K562 (cell line): ENCODE measurements around the gene PIK3C2A. TPM values are rescaled to one million over a fixed set of nuclear protein-coding genes. Genes with fewer than 3 reads are reported as not detected.

Source experiments
- ARID4B ChIP-seq: sonication (generic); formaldehyde crosslinking; IDR thresholded peaks from 2 replicates; pipeline ENCODE4 v1.8.0; 2022; ENCODE audit warnings: mild to moderate bottlenecking, missing genetic modification reagents
- CREB3 ChIP-seq: fragments of 450-650 bp; conservative IDR thresholded peaks from 2 replicates; pipeline ENCODE4 v1.6.1; 2016; ENCODE audit warnings: missing genetic modification characterization, low read depth, mild to moderate bottlenecking, missing compliant biosample characterization, moderate library complexity
- CREB3L1 ChIP-seq: fragments of 450-650 bp; IDR thresholded peaks from 2 replicates; pipeline ENCODE4 v1.6.1; 2014; ENCODE audit warnings: low read depth, mild to moderate bottlenecking, moderate library complexity, borderline replicate concordance
- EGR1 ChIP-seq: fragments of 450-650 bp; conservative IDR thresholded peaks from 2 replicates; pipeline ENCODE4 v1.6.1; 2017; ENCODE audit warnings: mild to moderate bottlenecking
- EWSR1 ChIP-seq: fragments of 450-650 bp; IDR thresholded peaks from 2 replicates; pipeline ENCODE4 v1.6.1; 2018; ENCODE audit warnings: borderline replicate concordance, mild to moderate bottlenecking, low read depth, moderate library complexity; ENCODE audit not compliant: partially characterized antibody
- HDGF ChIP-seq: fragments of 450-650 bp; IDR thresholded peaks from 2 replicates; pipeline ENCODE4 v1.6.1; 2016
- MED1 ChIP-seq: sonication (generic); formaldehyde crosslinking; IDR thresholded peaks from 2 replicates; pipeline ENCODE4 v1.8.1; 2023; ENCODE audit warnings: missing genetic modification reagents, borderline replicate concordance
- PHF8 ChIP-seq: fragments of 200-600 bp; sonication (generic); IDR thresholded peaks from 2 replicates; pipeline ENCODE4 v1.6.1; 2012; ENCODE audit warnings: mixed run types, mild to moderate bottlenecking, inconsistent platforms, low read length, moderate library complexity, borderline replicate concordance
- PRPF4 ChIP-seq: fragments of 200-400 bp; formaldehyde crosslinking; IDR thresholded peaks from one replicate; pipeline ENCODE4 v1.6.1; 2017; ENCODE audit warnings: low read length, low read depth, mild to moderate bottlenecking; ENCODE audit not compliant: insufficient read depth, poor library complexity, severe bottlenecking
- RCOR1 ChIP-seq, 2 experiments: IDR thresholded peaks; 2 replicates each; pipeline ENCODE4 v1.6.1; 2012; ENCODE audit warnings: low read depth in 2 of 2, low read length in 2 of 2, borderline replicate concordance in 1 of 2, improper control_type of control experiment in 1 of 2
- SMARCE1 ChIP-seq: fragments of 450-650 bp; IDR thresholded peaks from 2 replicates; pipeline ENCODE4 v1.7.1; 2016; ENCODE audit warnings: mild to moderate bottlenecking
- STAG1 ChIP-seq: sonication (generic); formaldehyde crosslinking; IDR thresholded peaks from 2 replicates; pipeline ENCODE4 v1.5.0; 2020; ENCODE audit warnings: missing genetic modification reagents, borderline replicate concordance
- TAF1 ChIP-seq: IDR thresholded peaks from 2 replicates; pipeline ENCODE4 v1.6.1; 2011; ENCODE audit warnings: mild to moderate bottlenecking, low read length, moderate library complexity; ENCODE audit not compliant: insufficient read depth, control insufficient read depth, severe bottlenecking; ENCODE audit errors: extremely low read depth
- YBX1 ChIP-seq: fragments of 450-650 bp; IDR thresholded peaks from 2 replicates; pipeline ENCODE4 v1.7.1; 2016; ENCODE audit warnings: mild to moderate bottlenecking
- ZBTB33 ChIP-seq: sonication (generic); formaldehyde crosslinking; IDR thresholded peaks from 2 replicates; pipeline ENCODE4 v1.8.1; 2023; ENCODE audit warnings: mild to moderate bottlenecking, missing genetic modification reagents
- ZNF212 ChIP-seq: fragments of 450-650 bp; formaldehyde crosslinking; IDR thresholded peaks from 2 replicates; pipeline ENCODE4 v1.4.0; 2020; ENCODE audit warnings: mild to moderate bottlenecking
- polyA plus RNA-seq, 8 experiments: library from polyadenylated mRNA; depleted of rRNA in 4 of 8; stranded (reverse) in 5 of 8; unstranded in 3 of 8; fragments of >200 nt; fragmentation: Nextera tagmentation in 2 of 8; fragmentation: Illumina TruSeq in 1 of 8; extraction: Ambion mirVana in 2 of 8; extraction: Trizol in 1 of 8; gene quantifications; 2 replicates each; pipeline versions ENCODE4 v1.2.1 to v1.2.3, GENCODE V29; 2011 to 2014; ENCODE audit warnings: inconsistent platforms in 1 of 8, missing spikeins in 1 of 8
- total RNA-seq, 7 experiments: library from RNA; depleted of rRNA in 6 of 7; stranded (reverse); fragments of >200 nt in 6 of 7; fragmentation: Illumina TruSeq in 2 of 7; extraction: Trizol in 2 of 7; gene quantifications; 2 replicates each; pipeline versions ENCODE4 v1.2.1 to v1.2.3, GENCODE V29; 2011 to 2021; ENCODE audit warnings: low replicate concordance in 1 of 7

Gene PIK3C2A
- total and polyA plus RNA-seq, 9 of the 15 experiments (the other 6 are each of a cell fraction or from before 2014, with no cell fraction given) = 3.1 to 25.2 (median 15.6) TPM

- TF ChIP-seq RCOR1 (IDR thresholded peaks at IDR 0.05; ENCODE audit: borderline replicate concordance in 1 of 2, low read depth in 2 of 2, low read length in 2 of 2) (peak; percentile 97 to 100), PHF8 (no peak), CREB3L1 (no peak), YBX1 (peak; percentile 86; the same call in 1 of the 2 replicates), SMARCE1 (peak; percentile 99), TAF1 (no peak), EGR1 (no peak), HDGF (no peak), ZNF212 (CRISPR knock-in tag) (no peak), ARID4B (CRISPR knock-in tag) (no peak), STAG1 (CRISPR knock-in tag) (no peak), PRPF4 (no peak), CREB3 (tag) (peak; percentile 13; the same call in 1 of the 2 replicates), EWSR1 (no peak), ZBTB33 (CRISPR knock-in tag) (no peak), MED1 (CRISPR knock-in tag) (no peak)
These were observed 20.7 kb downstream of the PIK3C2A start (continued) for GRCh38 chr11:17186932-17187692.
